Activated CD4-positive, alpha-beta T cell treated with anti-CD3 and anti-CD28 coated beads, Interleukin-2, amount 50 U/mL, for 1 hour (primary cell): ENCODE measurements around the gene WNT3A.

Experiments used
- DNase-seq: peaks from one replicate; pipeline ENCODE4 v3.0.0-alpha.2; 2020

The WNT3A gene

DNA sequence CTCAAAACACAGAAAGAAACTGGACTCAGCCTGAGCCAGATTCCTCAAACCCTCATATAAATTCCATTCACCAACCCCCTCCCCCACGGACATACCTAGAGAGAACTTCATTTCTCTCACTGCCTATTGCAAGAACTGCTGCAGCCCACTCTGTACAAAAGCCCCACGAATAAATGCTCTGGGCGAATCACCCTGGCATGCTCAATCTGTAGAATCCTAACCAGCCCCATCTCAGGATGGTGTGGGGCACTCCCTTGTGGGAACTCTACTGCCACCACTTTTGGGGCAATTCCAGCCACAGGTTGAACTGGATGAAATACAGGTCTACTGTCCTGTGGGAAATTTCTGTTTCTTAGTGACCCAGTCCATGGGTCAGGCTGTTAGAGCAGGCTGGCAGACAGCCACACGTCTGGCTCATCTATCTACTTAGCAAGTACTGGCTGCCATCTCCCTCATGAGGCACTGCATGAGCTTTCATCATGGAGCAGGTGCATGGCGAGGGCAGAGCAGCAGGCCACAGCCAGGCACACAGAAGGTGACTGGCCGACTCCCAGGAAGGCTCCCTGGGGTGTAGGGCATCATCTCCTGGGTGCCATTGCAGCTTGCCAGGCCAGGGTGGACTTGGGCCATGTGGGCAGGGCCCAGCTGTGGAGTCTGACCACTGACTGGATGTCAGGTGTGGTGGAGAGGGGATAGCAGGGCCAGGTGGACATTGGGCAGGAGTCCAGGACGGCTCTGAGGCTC, 97.9 kb downstream of the WNT3A start:
- no peak for DNase-seq

DNA sequence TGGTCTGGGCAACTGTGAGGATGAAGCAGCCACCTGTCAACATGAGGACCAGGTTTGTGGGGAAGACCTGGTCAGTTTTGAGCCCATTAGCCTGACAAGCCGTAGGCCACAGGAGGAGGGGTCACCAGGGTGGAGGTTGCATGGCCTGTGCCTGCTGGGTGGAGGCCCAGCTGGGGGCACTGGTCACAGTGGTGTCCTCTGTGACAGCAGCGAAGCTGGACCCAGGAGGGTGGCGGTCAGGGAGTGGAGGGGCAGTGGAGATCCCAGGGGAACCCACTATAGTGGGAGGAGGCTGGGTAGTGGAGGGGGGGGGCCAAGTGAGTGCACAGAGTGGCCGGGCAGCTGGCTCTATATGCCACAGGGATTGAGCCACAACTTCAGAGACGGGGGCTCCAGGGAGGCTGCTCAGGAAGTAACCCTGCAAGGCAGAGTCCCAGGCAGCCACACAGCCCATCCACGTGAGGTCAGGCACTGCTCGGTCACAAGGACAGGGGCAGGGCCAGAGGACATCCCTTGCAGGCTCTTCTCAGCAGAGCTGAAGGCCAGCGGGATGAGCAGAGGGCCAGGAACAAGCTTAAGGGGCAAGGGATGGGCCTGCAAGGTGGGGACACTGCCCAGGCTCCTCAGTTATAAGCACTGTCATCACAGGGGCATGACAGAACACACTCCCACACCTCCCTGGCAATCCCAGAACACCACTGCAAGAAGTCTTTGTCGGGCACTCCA, 98.6 kb downstream of the WNT3A start:
- no peak for DNase-seq

DNA sequence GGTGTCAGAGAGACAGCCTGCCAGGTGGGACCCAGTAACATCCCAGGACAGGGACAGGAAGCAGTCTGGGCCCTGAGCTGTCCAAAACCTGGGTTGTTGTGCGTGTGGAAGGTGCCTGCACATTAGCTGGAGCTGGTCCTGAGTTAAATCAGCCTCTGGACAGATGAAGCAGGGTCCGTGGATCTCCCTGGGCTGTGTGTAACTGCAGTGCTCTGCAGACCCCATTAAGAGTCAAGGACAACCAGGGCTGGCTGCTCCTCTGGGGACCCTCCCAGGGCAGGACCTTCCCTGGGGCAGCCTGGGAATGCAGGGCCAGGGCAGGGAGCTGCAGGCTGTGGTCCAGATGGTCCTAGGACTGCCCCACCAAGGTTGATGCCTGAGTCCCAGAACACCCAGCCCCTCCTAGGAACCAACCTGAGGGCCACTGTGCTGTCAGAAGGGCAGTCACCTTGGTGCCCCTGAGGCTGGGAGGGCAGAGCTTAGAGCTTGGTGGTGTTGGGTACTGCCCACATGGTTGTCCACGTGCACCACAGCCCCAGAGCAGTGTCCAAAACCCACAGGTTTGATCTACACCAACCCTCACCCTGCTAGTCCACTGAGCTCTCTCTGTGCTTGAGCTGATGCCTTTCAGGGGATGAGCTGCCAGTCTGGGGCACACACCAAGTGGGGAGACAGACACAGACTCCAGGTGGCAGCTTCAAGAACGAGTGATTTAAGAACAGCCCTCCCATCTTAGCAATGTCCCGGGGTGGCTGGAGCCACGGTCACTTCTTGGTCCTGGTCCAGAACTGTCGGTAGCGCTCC, 99.4 kb downstream of the WNT3A start:
- no peak for DNase-seq

DNA sequence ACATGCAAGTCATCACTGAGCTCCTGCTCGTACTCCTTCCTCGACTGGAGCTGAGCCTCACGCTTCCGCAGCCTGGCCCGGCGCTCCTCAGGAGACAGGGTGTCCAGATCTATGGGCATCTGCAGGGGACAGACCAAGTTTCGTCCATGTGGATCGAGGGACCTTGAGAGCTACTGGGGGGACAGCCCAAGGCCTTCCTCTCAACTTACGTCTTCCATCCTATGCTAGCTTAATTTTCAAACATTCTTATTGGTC, 99.9 kb downstream of the WNT3A start:
- DNase-seq, result no peak

DNA sequence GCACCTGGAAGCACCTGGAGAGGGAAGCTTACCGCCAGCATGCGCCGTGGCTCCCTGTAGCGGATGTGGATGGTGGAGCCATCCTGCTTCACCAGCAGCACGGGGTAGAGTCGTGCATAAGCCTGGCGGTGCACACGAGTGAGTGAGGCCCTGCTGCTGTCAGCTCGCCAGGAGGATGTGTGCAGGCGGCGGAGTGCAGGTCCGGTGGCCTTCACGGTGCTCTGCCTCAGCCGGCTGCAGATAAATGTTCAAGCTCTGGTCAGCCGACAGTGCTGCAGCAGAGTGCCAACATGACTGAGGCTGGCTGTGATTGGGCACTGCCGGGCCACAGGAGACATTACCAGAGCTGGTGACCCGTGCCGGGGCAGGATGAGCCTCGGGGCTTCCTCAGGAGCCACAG, 100.8 kb downstream of the WNT3A start:
- DNase-seq, result no peak

DNA sequence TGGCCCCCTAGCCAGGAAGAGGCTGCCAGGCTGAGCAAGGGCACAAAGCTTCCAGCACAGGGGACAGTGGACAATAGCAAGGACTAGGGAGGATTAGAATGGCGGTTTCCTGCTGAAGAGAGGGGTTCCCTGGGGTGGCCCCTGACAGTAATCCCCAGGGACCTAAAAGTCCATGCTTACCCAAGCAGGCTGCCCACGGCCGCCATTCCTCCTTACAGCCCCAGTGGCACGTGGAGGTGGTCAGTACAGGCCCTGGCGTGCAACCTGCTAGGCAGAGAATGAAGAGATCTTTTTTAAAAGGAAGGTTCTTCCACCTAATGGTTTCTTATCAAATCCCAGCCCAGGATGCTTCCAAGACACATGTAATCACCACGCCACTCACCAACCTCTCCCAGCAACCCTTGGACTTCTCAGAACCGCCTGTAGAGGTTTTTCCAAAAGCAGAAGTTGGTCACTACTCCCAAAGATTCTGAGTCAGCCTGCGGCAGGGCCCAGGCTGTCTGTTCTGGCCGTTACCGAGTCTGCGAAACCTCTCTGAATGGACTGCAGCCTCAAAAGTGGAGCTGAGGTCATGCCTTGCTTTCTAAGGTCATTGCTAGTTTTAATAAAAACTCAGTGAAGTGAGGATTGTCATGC, 101.4 kb downstream of the WNT3A start:
- DNase-seq, result no peak

DNA sequence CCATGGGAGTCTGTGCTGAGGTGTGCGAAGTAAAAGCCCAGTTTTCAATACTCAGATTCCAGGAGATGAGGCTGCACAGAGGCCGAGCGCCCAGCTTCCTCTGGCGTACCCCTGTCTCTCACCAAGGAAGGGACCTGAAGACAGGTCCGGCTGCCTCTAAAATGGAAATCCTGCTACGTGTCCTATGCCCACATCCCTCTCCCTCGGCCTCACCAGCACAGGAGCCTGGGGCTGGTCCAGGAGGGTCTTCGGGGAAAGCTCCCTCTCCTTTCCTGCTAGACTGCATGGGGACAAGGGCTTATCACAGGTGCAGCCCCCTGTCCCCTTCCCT, 101.9 kb downstream of the WNT3A start:
- no peak for DNase-seq

DNA sequence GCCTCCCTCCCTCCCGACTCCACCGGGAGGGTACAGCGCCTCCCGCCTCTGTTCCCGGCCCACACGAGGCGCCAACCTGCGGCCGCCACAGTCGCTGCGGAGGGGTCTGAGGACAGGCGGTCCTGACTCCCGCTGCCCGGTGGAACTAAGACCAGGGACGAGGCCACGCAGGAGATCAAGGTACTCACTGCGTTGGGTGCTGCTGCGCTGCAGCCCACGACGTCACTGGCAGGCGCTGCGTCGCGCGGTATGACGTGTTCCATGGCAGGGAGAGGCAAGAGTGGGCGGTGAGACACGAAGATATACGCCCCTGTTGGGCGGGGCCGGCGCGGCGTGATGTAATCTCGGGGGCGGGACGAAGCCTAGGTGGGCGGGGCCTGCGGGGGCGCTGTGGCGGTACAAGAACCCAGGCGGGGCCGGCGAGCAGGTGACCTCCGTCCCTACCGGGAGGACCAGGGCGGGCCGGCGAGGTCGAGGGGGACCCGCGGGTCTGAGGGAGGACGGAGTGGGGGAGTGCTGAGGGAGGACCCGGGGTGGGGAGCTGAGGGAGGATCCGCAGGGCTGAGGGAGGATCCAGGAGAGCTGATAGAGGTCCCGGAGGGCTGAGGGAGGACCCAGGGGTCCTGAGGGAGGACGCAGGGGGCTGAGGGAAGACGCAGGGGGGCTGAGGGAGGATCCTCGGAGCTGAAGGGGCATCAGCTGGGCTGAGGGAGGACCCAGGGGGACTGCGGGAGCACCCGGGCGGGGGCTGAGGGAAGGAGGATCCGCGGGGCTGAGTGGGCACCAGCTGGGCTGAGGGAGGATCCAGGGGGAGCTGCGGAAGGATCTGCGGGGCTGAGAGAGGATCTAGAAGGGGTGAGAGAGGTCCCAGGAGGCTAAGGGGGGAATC, 102.5 kb downstream of the WNT3A start, which contains the start of gene MRPL55:
Gene MRPL55 (minus strand): TSS at position 227 of the 889 bp plus-strand sequence. CDS start 1,039 bp downstream, outside the sequence.
- peak; percentile 99 for DNase-seq

DNA sequence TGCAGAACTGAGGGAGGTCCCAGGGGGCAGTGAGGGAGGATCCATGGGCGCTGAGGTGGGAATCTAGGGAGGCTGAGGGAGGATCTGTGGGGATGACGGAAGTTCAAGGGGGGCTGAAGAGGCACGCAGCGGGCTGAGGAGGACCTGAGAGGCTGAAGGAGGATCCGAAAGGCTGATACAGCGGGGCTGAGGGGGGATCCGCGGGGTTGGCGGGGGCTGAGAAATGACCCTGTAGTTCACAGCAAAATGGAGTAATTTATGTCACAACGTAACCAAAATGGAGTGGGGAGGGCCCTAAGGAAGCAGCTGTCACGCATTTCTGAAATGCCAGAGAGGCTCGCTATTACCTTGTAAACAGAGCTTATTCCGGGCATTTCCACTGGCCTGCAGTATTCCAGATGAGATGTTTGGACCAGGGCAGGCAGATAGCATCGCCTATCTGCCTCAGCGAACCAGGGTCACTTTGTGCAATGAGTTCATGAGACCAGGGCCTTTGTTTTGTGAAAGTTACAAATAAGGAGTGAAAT, 103.2 kb downstream of the WNT3A start:
- DNase-seq, result no peak

DNA sequence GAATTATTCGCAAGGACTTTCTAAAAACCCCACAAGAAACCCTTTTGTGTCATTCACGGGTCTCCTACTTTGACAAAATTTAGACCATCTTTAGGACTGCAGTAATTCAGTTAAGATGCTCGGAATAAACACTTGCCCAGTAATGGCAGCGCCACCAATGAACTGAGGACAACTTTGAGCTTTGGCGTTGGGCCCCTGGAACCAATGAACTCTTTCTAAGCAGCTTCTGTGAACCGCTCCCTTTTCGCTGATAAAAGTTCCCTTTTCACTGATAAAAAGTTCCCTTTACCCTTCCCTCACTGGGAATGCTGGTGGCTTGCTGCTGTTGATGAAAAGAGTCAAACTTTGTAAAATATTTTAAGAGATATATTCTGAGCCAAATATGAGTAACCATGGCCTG, 103.8 kb downstream of the WNT3A start:
- DNase-seq, result no peak
